NCI-H1436 treated with DMSO at 0.1 percent for 48 hours (cell line): ENCODE data around the gene TCAP.
A peak's percentile ranks its signal among the peaks of the same experiment; 100 is the strongest.
"Not testable (repeated sequence)": the region's sequence is repeated elsewhere in the genome, so short reads cannot be mapped to it uniquely, and the experiment has no call there.

Experiments
- DNase-seq: peaks from one replicate; lab custom pipeline; 2025; lab: John Stamatoyannopoulos, UW

The TCAP gene

DNA sequence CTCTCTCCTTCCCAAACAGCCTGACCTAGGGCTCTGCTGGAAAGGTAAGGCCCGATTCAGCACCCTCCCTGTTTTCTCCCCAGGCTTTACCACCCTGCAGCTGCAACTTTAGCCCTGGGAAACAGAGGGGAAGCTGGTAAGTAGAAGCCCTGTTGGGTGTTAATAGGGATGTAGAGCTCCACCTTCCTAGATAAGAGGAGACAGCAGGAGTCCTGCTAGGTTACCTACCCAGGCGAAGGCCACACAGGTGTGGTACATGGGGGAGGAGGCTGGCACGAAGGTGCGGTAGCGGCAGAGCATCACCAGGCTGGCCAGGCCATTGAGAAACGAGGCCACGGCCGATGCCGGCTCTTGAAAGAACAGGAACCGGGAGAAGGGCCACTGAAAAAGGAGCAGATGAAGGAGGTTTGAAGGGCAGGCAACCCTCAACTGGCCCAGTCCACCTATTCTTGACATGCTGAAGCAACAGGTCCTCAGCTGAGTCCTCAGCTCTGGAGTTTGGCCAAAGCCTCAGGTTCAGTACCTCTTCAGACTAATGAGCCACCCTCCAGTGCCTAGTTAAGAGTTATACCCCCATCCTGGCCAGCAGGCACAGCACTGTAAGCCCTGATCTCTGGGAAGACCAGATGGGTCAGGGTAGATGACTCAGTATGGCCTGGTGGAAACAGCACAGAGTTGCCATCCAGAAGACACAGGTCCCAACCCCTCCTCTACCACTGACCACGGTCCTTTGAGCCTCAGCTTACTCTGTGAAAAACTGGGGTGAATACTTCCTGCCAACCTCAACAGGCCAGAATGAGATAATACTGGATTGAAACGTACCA is 19.4 kb downstream of the TCAP start:
- no peak for DNase-seq

- DNase-seq, result no peak
These were observed 22.0 kb downstream of the TCAP start for GRCh38 chr17:39687101-39687545.

DNA sequence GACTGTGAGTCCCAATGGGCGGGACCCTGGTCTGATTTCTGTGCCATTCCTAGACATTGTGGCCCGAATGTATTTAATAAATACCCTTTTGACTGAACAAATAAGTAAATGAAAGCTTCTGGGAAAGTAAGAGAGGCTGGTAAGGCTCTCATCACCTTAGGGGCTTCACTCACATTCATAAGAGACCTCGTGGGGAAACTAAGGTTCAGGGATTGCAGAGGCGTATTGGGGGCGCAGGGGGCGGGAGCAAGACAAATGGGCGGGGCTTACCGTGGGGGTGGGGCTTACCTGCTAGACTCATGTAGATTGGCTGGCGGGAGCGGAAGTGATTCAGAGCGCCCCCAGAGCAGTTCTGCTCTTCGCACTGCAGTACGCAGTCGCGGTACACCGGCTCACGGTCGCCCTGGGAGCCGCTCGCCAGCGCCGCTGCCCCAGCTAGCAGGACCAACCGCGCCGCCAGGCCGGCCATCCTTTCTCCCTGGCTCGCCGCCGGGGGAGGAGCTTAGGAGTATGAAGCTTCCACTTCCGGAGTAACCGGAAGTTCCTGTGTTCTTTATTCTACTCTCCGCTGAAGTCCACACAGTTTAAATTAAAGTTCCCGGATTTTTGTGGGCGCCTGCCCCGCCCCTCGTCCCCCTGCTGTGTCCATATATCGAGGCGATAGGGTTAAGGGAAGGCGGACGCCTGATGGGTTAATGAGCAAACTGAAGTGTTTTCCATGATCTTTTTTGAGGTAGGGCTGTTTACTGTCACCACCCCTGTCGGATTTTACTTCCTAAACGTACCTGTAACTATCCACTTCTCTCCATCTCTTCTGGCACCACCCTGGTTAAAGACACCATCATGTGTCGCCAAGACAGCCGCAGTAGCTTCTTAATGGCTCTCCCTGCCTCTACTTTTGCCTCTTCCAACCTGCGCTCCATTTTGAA is 22.7 kb downstream of the TCAP start, which contains the start of gene PGAP3:
Gene PGAP3 (minus strand): TSS at position 512 of the 929 bp plus-strand sequence. CDS start 43 bp downstream, at position 469.
- DNase-seq, result peak; percentile 79

GRCh38 chr17:39688475-39688835 is 23.3 kb downstream of the TCAP start:
- DNase-seq, result no peak

DNA sequence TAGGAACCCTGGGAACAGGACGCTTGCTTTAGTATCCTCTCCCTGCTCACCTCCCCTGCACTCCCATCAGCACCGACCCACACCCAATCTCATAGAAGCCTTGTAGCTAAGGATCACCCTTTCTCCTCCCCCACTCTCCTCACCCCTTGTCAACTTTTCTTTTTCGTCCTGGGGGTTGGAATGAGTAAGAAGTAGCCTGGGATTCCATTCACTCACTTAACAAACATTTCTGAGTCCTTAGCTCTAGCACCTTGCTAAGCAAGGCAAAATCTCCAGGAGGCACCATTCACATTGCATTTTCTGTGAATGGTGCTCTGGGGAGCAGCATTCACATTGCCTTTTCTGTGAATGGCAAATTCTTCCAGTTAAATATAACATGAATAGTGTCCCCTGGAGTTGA is 23.8 kb downstream of the TCAP start:
- no peak for DNase-seq

- DNase-seq, result no peak
These were observed 29.4 kb downstream of the TCAP start for GRCh38 chr17:39694593-39694992.

DNA sequence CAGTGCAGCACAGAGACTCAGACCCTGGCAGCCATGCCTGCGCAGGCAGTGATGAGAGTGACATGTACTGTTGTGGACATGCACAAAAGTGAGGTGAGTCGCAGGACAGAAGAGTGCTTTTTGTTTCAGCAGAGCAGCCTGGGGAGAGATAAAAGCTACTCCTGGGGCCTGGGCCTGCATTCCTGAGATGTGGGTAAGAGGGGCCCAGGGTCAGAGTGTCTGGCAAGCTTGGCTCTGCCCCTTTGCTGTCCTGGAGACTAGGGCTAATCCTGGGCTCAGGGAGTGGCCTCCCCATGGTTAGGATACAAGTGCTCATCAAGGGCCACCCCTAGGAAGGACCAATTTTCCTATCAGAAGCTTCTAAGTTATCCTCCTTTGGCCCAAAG is 29.9 kb downstream of the TCAP start:
- DNase-seq, result no peak

- DNase-seq, result no peak
These were observed 31.6 kb downstream of the TCAP start for GRCh38 chr17:39696731-39697130.

DNA sequence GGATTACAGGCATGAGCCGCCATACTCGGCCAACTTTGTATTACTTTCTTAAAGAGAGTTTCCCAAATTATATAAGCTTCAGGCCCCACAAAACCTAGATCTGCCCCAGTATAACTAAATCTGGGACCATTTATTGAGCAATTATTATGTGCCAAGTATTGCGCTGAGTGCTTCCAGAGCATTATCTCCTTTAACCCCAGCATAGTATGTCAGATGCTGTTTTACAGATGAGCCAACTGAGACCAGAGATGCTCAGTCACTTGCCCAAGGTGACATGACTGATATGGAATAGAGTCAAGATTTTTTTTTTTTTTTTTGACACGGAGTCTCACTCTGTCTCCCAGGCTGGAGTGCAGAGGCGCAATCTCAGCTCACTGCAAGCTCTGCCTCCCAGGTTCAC is 32.8 kb downstream of the TCAP start:
- no peak for DNase-seq

DNA sequence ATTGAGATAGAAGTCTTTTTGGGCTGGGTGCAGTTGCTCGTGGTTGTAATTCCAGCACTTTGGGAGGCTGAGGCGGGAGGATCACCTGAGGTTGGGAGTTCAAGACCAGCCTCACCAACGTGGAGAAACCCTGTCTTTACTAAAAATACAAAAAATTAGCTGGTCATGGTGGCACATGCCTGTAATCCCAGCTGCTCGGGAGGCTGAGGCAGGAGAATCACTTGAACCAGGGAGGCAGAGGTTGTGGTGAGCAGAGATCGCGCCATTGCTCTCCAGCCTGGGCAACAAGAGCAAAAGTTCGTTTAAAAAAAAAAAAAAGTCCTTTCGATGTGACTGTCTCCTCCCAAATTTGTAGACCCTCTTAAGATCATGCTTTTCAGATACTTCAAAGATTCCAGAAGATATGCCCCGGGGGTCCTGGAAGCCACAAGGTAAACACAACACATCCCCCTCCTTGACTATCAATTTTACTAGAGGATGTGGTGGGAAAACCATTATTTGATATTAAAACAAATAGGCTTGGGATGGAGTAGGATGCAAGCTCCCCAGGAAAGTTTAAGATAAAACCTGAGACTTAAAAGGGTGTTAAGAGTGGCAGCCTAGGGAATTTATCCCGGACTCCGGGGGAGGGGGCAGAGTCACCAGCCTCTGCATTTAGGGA is 34.1 kb downstream of the TCAP start:
- not testable (repeated sequence) for DNase-seq

- DNase-seq, result no peak
These were observed 34.6 kb downstream of the TCAP start, which contains the start of gene ERBB2 for GRCh38 chr17:39699818-39700147. ERBB2 (plus strand) TSS chr17:39700064; CDS start chr17:39700239, 175 bp downstream.

DNA sequence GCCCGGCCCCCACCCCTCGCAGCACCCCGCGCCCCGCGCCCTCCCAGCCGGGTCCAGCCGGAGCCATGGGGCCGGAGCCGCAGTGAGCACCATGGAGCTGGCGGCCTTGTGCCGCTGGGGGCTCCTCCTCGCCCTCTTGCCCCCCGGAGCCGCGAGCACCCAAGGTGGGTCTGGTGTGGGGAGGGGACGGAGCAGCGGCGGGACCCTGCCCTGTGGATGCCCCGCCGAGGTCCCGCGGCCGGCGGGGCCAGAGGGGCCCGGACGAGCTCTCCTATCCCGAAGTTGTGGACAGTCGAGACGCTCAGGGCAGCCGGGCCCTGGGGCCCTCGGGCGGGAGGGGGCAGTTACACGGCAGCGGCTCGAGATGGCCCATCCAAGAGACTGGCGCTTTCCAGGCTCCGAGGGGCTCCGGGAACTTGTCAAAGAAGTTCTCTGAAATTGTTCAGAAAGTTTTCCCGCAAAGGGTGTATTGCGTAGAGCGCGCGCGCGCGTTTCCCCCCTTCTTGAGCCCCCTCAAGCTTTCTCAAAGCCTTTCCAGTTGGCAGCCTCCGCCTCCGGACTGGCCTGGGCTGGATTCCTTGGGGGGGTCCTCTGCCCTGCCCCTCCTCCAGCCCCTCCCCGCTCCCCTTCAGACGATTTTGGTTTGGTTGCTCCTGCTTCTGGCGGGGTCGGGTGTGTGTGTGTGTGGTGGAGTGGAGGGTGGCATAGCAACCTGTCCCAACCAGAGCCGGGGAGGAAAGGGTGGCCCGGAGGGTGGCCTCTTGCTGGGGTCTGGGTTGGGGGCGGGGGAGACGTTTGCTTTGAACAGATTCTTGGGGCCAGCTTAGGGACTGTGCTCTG is 35.2 kb downstream of the TCAP start:
- no peak for DNase-seq

- DNase-seq, result no peak
These were observed 36.0 kb downstream of the TCAP start for GRCh38 chr17:39701012-39701783.

DNA sequence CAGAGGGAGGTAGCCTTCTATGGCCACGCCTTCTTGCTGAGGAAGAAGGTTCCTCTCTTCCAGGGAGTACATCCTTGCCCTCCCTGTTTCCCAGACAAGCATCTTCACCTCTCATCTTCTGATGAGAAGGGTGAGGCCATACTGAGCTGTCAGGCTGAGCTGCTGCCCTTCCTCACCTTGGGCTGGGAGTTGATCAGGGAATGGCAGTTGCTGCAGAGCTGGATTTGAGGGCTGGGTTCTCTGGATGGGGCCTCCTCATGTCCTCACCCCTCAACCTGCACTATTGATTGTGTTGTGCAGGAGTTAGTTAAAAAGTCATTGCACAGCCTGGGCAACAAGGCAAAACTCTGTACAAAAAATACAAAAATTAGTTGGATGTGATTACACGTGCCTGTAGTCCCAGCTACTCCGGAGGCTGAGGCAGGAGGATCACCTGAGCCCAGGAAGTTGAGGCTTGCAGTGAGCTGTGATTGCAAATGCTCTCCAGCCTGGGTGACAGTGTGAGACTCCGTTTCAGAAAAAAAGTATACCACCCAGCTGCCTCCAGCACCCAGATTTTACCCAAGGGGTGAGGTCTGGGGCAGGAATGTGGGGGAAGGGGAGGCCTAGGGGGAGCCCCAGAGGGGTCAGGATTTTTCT is 36.8 kb downstream of the TCAP start:
- no peak for DNase-seq

GRCh38 chr17:39702901-39703893 is 38.0 kb downstream of the TCAP start:
- no peak for DNase-seq

GRCh38 chr17:39703913-39704312 is 38.8 kb downstream of the TCAP start:
- DNase-seq, result no peak

- DNase-seq, result no peak
These were observed 39.8 kb downstream of the TCAP start for GRCh38 chr17:39704821-39705551.

- no peak for DNase-seq
These were observed 40.7 kb downstream of the TCAP start for GRCh38 chr17:39705786-39706348.
